Gastrocnemius medialis (tissue), 4 donors: ENCODE measurements around the gene ZSCAN32. TPM values are rescaled to one million over a fixed set of nuclear protein-coding genes. Genes with fewer than 3 reads are reported as not detected.

Source experiments
- ATAC-seq, 2 donors: fragments of 150-250 bp; one replicate each; pipeline ENCODE4 v1.9.1; 2016
- DNase-seq, 2 donors: peaks; one replicate each; pipeline ENCODE4 v3.0.0-alpha.2; 2019
- H3K27ac ChIP-seq, 4 donors: fragments of 200-600 bp; sonication (generic); 1 replicate in 1 of 4; 2 replicates in 3 of 4; pipeline ENCODE4 v1.5.1; 2016 to 2018; ENCODE audit warnings: mild to moderate bottlenecking in 2 of 4, moderate library complexity in 1 of 4
- H3K27me3 ChIP-seq, 3 donors: fragments of 200-600 bp; sonication (generic) in 2 of 3; 1 replicate in 1 of 3; 2 replicates in 2 of 3; pipeline versions ENCODE4 v1.5.1 to v1.6.0; 2016 to 2019; ENCODE audit warnings: mild to moderate bottlenecking in 1 of 3, moderate library complexity in 1 of 3
- H3K36me3 ChIP-seq, 2 donors: fragments of 200-600 bp; sonication (generic) in 1 of 2; one replicate each; pipeline ENCODE4 v1.5.1; 2017 to 2018
- H3K4me1 ChIP-seq, 2 donors: fragments of 200-600 bp; sonication (generic) in 1 of 2; one replicate each; pipeline ENCODE4 v1.5.1; 2016 to 2017; ENCODE audit warnings: mild to moderate bottlenecking in 2 of 2
- H3K4me3 ChIP-seq, 4 donors: fragments of 200-600 bp; sonication (generic) in 3 of 4; 1 replicate in 1 of 4; 2 replicates in 3 of 4; pipeline ENCODE4 v1.5.1; 2016 to 2019; ENCODE audit warnings: mild to moderate bottlenecking in 2 of 4
- H3K9me3 ChIP-seq, 3 donors: fragments of 200-600 bp; sonication (generic) in 2 of 3; 1 replicate in 1 of 3; 2 replicates in 2 of 3; pipeline ENCODE4 v1.5.1; 2016 to 2019
- POLR2A ChIP-seq, 2 donors: fragments of 450-650 bp; IDR thresholded peaks; one replicate each; pipeline ENCODE4 v1.6.1; 2017; ENCODE audit warnings: antibody characterized with exemption in 2 of 2, mild to moderate bottlenecking in 2 of 2, moderate library complexity in 2 of 2
- in situ Hi-C, 4 donors: fragments of 200-750 bp; cut with MboI; loops; one replicate each; pipeline versions ENCODE4 v1.15.0 to v1.8.0; 2017; ENCODE audit warnings: low sequenced_read_pairs in 4 of 4
- intact Hi-C: fragments of 100-400 bp; cut with DNase I; formaldehyde crosslinking; loops from one replicate; pipeline ENCODE4 v1.15.1; 2023; ENCODE audit warnings: low total_unique reads
- total RNA-seq, 4 donors: library from RNA; depleted of rRNA; stranded (reverse); fragments of >200 nt; gene quantifications; one replicate each; pipeline versions ENCODE4 v1.1.0 to v1.2.3, GENCODE V29; 2016
- TF ChIP-seq, protein P1 (sequence below), 5 experiments: fragments of 450-650 bp in 3 of 5; fragments of 200-600 bp in 2 of 5; sonication (generic) in 2 of 5; IDR thresholded peaks in 4 of 5; conservative IDR thresholded peaks in 1 of 5; 1 replicate in 4 of 5; 2 replicates in 1 of 5; pipeline ENCODE4 v1.5.1; 2016 to 2019; ENCODE audit warnings: antibody characterized with exemption in 5 of 5, mild to moderate bottlenecking in 3 of 5, moderate library complexity in 3 of 5

The ZSCAN32 gene
- total RNA-seq, 4 donors from 2014 or later = 4.0 to 6.5 (median 4.7) TPM

DNA sequence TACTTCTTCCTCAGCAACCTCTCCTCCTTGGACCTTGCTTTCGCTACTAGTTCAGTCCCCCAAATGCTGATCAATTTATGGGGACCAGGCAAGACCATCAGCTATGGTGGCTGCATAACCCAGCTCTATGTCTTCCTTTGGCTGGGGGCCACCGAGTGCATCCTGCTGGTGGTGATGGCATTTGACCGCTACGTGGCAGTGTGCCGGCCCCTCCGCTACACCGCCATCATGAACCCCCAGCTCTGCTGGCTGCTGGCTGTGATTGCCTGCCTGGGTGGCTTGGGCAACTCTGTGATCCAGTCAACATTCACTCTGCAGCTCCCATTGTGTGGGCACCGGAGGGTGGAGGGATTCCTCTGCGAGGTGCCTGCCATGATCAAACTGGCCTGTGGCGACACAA is 44.7 kb downstream of the ZSCAN32 start:
- H3K4me1 ChIP-seq = no peaks in the 10 kb centered on the region
- ATAC-seq (no peak), DNase-seq (no peak)
- TF ChIP-seq POLR2A (IDR thresholded peaks at IDR 0.05) = no peak
- TF ChIP-seq, protein P1, sequence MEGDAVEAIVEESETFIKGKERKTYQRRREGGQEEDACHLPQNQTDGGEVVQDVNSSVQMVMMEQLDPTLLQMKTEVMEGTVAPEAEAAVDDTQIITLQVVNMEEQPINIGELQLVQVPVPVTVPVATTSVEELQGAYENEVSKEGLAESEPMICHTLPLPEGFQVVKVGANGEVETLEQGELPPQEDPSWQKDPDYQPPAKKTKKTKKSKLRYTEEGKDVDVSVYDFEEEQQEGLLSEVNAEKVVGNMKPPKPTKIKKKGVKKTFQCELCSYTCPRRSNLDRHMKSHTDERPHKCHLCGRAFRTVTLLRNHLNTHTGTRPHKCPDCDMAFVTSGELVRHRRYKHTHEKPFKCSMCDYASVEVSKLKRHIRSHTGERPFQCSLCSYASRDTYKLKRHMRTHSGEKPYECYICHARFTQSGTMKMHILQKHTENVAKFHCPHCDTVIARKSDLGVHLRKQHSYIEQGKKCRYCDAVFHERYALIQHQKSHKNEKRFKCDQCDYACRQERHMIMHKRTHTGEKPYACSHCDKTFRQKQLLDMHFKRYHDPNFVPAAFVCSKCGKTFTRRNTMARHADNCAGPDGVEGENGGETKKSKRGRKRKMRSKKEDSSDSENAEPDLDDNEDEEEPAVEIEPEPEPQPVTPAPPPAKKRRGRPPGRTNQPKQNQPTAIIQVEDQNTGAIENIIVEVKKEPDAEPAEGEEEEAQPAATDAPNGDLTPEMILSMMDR (IDR thresholded peaks at IDR 0.05 in 4 of 5, conservative IDR thresholded peaks at IDR 0.05 in 1 of 5) = no peak
- H3K4me3 ChIP-seq = no peak overlapping the region
- intact Hi-C loops (no loop called here), in situ Hi-C loops (no loop called here)
- no peak overlapping the region for H3K27ac ChIP-seq
- H3K27me3 ChIP-seq = peaks cover 0 to 4% (median 0%) of the 10 kb centered on the region in 3 donors
- H3K9me3 ChIP-seq = peaks cover 0 to 5% (median 0%) of the 10 kb centered on the region in 3 donors
- no peaks in the 10 kb centered on the region for H3K36me3 ChIP-seq

DNA sequence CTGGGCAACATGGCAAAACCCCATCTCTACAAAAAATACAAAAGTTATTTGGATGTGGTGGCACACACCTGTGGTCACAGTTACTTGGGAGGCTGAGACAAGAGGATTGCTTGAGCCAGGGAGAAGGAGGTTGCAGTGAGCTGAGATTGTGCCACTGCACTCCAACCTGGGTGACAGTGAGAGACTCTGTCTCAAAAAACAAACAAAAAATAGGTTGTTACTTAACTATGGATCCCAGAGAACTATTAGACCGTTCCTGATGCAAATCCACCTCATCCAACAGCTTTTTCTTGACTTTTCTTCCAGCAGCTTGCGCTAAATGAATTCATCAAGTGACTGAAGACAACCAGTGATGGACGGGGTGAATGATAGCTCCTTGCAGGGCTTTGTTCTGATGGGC is 45.2 kb downstream of the ZSCAN32 start, which contains the start of gene OR2C1:
Gene OR2C1 (plus strand): TSS at position 301 of the 400 bp plus-strand sequence. CDS start 52 bp downstream, at position 353.
- intact Hi-C loops (no loop called here), in situ Hi-C loops (no loop called here)
- H3K36me3 ChIP-seq = no peaks in the 10 kb centered on the region
- H3K27ac ChIP-seq = no peak within 1 kb of the TSS
- no peak for TF ChIP-seq POLR2A (IDR thresholded peaks at IDR 0.05)
- TF ChIP-seq, protein P1 (IDR thresholded peaks at IDR 0.05 in 4 of 5, conservative IDR thresholded peaks at IDR 0.05 in 1 of 5) = no peak
- no peaks in the 10 kb centered on the region for H3K4me1 ChIP-seq
- no peak for DNase-seq
- no peak within 1 kb of the TSS for H3K4me3 ChIP-seq
- H3K27me3 ChIP-seq = peaks cover 0 to 4% (median 0%) of the 10 kb centered on the region in 3 donors
- ATAC-seq = no peak
- H3K9me3 ChIP-seq = no peaks in the 10 kb centered on the region

DNA sequence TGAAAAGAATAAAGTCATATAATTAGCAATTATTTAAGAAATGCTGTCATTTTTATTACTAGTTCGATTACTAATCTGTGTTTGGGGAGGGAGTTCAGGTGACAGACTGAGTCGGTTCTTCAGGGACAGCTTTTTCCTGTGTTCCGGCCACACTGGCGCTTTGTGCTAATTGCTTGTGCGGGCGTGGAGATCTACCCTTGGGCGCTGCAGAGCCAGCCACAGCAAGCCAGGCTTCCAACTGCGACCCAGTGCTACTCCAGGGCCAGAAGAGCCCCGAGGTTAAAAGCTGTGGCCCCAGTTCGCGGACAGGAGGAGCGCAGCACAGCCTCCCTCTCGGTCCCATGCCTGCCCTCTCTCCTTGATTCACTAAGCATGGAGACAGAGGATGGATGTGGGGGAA is 51.6 kb downstream of the ZSCAN32 start:
- Histone ChIP-seq H3K27me3 (no peaks in the 10 kb centered on the region), H3K9me3 (no peaks in the 10 kb centered on the region), H3K27ac (no peak overlapping the region), H3K4me1 (no peaks in the 10 kb centered on the region), H3K4me3 (no peak overlapping the region), H3K36me3 (no peaks in the 10 kb centered on the region)
- DNase-seq (no peak), ATAC-seq (no peak)
- intact Hi-C loops (no loop called here), in situ Hi-C loops (no loop called here)
- no peak for TF ChIP-seq POLR2A (IDR thresholded peaks at IDR 0.05)
- TF ChIP-seq, protein P1 (IDR thresholded peaks at IDR 0.05 in 4 of 5, conservative IDR thresholded peaks at IDR 0.05 in 1 of 5) = no peak

DNA sequence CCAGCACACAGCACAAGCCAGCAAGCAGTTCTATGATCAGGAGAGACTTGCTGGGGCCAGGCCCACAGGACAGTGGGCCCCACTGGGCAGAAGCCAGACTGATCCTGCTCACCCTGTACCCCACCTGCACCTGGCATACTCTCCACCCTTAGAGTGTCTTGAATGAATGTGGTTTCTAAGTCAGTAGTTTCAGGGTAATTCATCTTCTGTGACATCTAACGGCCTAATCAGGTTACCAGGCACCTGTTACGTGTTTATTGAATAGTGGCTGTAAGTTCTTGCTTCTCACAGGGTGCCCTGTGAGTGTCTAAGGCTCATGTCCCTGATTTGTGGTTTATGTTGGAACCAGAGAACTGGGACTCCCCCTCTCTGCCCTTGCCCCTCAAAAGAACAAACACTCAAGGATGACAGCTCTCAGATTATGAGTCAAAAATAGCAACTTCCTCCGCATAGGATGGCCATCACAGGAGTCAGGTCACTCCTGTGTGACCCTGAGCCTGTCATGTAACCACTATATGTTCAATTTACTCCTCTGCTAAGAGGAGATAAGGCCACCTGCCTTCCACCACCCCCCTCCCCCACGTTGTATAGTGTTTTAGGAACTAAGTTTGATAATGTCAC is 52.1 kb downstream of the ZSCAN32 start:
- Histone ChIP-seq H3K4me3 (no peak overlapping the region), H3K36me3 (no peaks in the 10 kb centered on the region), H3K27ac (no peak overlapping the region), H3K27me3 (no peaks in the 10 kb centered on the region), H3K9me3 (no peaks in the 10 kb centered on the region), H3K4me1 (no peaks in the 10 kb centered on the region)
- intact Hi-C loops (no loop called here), in situ Hi-C loops (no loop called here)
- ATAC-seq (no peak), DNase-seq (no peak)
- no peak for TF ChIP-seq POLR2A (IDR thresholded peaks at IDR 0.05)
- TF ChIP-seq, protein P1 (IDR thresholded peaks at IDR 0.05 in 4 of 5, conservative IDR thresholded peaks at IDR 0.05 in 1 of 5) = no peak

DNA sequence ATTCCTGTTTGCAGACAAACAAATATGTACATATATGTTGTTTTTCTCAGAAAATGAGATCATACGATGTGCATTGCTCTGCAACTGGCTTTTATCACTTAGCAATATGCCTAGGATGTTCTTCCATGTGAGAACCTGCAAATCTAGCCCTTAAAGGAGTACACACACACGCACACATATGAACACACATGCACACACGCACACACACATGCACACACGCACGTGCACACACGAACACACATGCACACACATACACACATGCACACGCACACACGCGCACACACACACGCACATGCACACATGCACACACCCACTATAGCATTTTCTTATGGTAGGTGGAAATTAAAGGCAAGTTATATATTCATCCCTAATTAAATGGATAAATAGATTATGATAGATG is 53.2 kb downstream of the ZSCAN32 start:
- intact Hi-C loops = no loop called here
- no peaks in the 10 kb centered on the region for H3K9me3 ChIP-seq
- in situ Hi-C loops = no loop called here
- H3K27me3 ChIP-seq = no peaks in the 10 kb centered on the region
- ATAC-seq = no peak
- H3K36me3 ChIP-seq = no peaks in the 10 kb centered on the region
- TF ChIP-seq, protein P1 (IDR thresholded peaks at IDR 0.05 in 4 of 5, conservative IDR thresholded peaks at IDR 0.05 in 1 of 5) = no peak
- no peak for TF ChIP-seq POLR2A (IDR thresholded peaks at IDR 0.05)
- DNase-seq = no peak
- H3K27ac ChIP-seq = no peak overlapping the region
- H3K4me1 ChIP-seq = no peaks in the 10 kb centered on the region
- H3K4me3 ChIP-seq = no peak overlapping the region
